Cardiac muscle cell (in vitro differentiated cells and primary cell): Measurements from ENCODE around the gene OAF. TPM values are rescaled to one million over a fixed set of nuclear protein-coding genes. Genes with fewer than 3 reads are reported as not detected.

ENCODE experiments used
- DNase-seq, 2 donors: peaks; one replicate each; pipeline versions ENCODE4 v3.0.0 to v3.0.0-alpha.2; 2010 to 2017; ENCODE audit warnings: low read depth in 1 of 2, low spot score in 1 of 2
- H3K27ac ChIP-seq: fragments of 200-600 bp; sonication (generic); 2 replicates; pipeline ENCODE4 v1.5.1; 2016
- H3K27me3 ChIP-seq: fragments of 200-600 bp; sonication (generic); 2 replicates; pipeline ENCODE4 v1.6.0; 2016; ENCODE audit warnings: control low read depth
- H3K36me3 ChIP-seq: fragments of 200-600 bp; sonication (generic); 2 replicates; pipeline ENCODE4 v1.5.1; 2016; ENCODE audit warnings: control low read depth
- H3K4me1 ChIP-seq: fragments of 200-600 bp; sonication (generic); 2 replicates; pipeline ENCODE4 v1.8.1; 2017; ENCODE audit warnings: low read depth, mild to moderate bottlenecking, mixed run types
- H3K4me3 ChIP-seq: fragments of 200-600 bp; sonication (generic); 2 replicates; pipeline ENCODE4 v1.5.1; 2016; ENCODE audit warnings: mild to moderate bottlenecking
- H3K9me3 ChIP-seq: fragments of 200-600 bp; sonication (generic); 2 replicates; pipeline ENCODE4 v1.5.1; 2017; ENCODE audit warnings: low read depth, mild to moderate bottlenecking, control low read depth
- polyA plus RNA-seq: library from polyadenylated mRNA; unstranded; fragments of >200 nt; fragmentation: Nextera tagmentation; extraction: Ambion mirVana; gene quantifications from 2 replicates; pipeline ENCODE4 v1.2.1, GENCODE V29; 2016
- total RNA-seq: library from RNA; depleted of rRNA; stranded (reverse); fragments of >200 nt; gene quantifications from 2 replicates; pipeline ENCODE4 v1.2.3, GENCODE V29; 2016
- TF ChIP-seq, protein P1 (sequence below): IDR thresholded peaks from 2 replicates; pipeline ENCODE4 v1.5.1; 2012; ENCODE audit warnings: low read depth, mild to moderate bottlenecking, low read length

The OAF gene
- total and polyA plus RNA-seq, 2 experiments from 2014 or later = 11.3 to 12.0 TPM

DNA sequence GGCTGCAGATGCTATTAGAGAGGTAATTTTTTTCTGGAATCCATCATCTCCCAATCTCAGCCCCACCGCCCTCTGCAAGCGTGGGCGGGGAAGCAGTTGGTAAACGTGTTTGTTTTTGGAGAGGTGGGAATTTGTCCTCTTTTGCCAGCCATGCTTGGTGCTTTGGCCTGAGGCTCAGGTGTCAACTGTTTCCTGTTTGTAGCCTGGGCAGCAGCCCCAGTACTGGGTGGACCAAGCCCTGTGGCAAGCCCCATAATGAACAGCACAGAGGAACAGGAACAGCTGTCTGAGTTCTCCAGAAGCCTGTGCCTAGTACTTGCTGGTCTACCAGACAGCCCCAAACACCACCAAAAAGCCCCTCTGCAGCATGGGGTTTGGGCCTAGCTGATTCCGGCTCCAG lies 68.7 kb downstream of the OAF start:
- TF ChIP-seq, protein P1, sequence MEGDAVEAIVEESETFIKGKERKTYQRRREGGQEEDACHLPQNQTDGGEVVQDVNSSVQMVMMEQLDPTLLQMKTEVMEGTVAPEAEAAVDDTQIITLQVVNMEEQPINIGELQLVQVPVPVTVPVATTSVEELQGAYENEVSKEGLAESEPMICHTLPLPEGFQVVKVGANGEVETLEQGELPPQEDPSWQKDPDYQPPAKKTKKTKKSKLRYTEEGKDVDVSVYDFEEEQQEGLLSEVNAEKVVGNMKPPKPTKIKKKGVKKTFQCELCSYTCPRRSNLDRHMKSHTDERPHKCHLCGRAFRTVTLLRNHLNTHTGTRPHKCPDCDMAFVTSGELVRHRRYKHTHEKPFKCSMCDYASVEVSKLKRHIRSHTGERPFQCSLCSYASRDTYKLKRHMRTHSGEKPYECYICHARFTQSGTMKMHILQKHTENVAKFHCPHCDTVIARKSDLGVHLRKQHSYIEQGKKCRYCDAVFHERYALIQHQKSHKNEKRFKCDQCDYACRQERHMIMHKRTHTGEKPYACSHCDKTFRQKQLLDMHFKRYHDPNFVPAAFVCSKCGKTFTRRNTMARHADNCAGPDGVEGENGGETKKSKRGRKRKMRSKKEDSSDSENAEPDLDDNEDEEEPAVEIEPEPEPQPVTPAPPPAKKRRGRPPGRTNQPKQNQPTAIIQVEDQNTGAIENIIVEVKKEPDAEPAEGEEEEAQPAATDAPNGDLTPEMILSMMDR = no peak
- DNase-seq = no peak
- Histone ChIP-seq H3K4me1 (peaks cover 28% of the 10 kb centered on the region), H3K36me3 (no peaks in the 10 kb centered on the region), H3K27me3 (peaks cover 6% of the 10 kb centered on the region), H3K9me3 (no peaks in the 10 kb centered on the region), H3K27ac (no peak overlapping the region), H3K4me3 (no peak overlapping the region)

Other genes starting within 250 kb of the OAF start
- gene TRIM29, start 72.9 kb upstream of the OAF start, total RNA-seq = not detected in 2 replicates
- gene TRIM29, start 72.9 kb upstream of the OAF start, polyA plus RNA-seq = not detected in 2 replicates
- gene POU2F3, start 29.1 kb downstream of the OAF start, total RNA-seq = 0.15 TPM in 1 of 2 replicates, not detected in the other
- gene POU2F3, start 29.1 kb downstream of the OAF start, polyA plus RNA-seq = 0.40 TPM in 1 of 2 replicates, not detected in the other
- gene TLCD5, start 114.3 kb downstream of the OAF start, total RNA-seq = 14.9 and 25.0 TPM in 2 replicates
- 19.0 and 27.1 TPM in 2 replicates for gene TLCD5, start 114.3 kb downstream of the OAF start, polyA plus RNA-seq
- gene ARHGEF12, start 125.4 kb downstream of the OAF start, total RNA-seq = 29.9 and 43.4 TPM in 2 replicates
- 19.4 and 21.7 TPM in 2 replicates for gene ARHGEF12, start 125.4 kb downstream of the OAF start, polyA plus RNA-seq